IPS-18c (cell line): ENCODE results near the gene CLK4.

Source experiments
- H3K4me3 ChIP-seq: 2 replicates; pipeline ENCODE4 v1.7.0; 2013; ENCODE audit warnings: low read depth, mild to moderate bottlenecking, low read length, moderate library complexity; ENCODE audit not compliant: insufficient read depth
- H3K9me3 ChIP-seq: one replicate; pipeline ENCODE4 v1.6.1; 2013; ENCODE audit warnings: mild to moderate bottlenecking, low read length, moderate library complexity; ENCODE audit not compliant: control insufficient read depth, insufficient read depth

The CLK4 gene

GRCh38 chr5:178642351-178642909, 15.6 kb upstream of the CLK4 start:
- Histone ChIP-seq H3K9me3 (peaks cover 2% of the 10 kb centered on the region), H3K4me3 (no peak overlapping the region)

- H3K4me3 ChIP-seq: no peak overlapping the region
- peaks cover 2% of the 10 kb centered on the region for H3K9me3 ChIP-seq
These were observed 14.9 kb upstream of the CLK4 start for GRCh38 chr5:178641711-178642110.

GRCh38 chr5:178640331-178641045, 13.6 kb upstream of the CLK4 start:
- peaks cover 2% of the 10 kb centered on the region for H3K9me3 ChIP-seq
- no peak overlapping the region; the same call in 1 of the 2 replicates for H3K4me3 ChIP-seq

- Histone ChIP-seq H3K4me3 (no peak overlapping the region), H3K9me3 (peaks cover 2% of the 10 kb centered on the region)
These were observed 10.7 kb upstream of the CLK4 start for GRCh38 chr5:178637356-178638074.

DNA sequence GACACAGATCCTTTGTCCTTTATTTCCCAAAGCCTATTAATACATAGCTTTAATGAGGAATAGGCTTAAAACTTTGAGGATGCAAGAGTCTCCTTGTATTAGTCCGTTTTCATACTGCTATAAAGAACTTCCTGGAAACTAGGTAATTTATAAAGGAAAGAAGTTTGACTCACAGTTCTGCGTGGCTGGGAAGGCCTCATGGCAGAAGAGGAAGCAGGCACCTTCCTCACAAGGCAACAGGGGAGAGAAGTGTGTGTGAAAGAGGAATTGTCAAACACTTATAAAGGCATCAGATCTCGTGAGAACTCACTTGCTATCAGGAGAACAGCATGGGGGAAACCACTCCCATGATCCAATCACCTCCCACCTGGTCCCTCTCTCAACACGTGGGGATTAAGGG, 5.4 kb upstream of the CLK4 start:
- no peaks in the 10 kb centered on the region for H3K9me3 ChIP-seq

DNA sequence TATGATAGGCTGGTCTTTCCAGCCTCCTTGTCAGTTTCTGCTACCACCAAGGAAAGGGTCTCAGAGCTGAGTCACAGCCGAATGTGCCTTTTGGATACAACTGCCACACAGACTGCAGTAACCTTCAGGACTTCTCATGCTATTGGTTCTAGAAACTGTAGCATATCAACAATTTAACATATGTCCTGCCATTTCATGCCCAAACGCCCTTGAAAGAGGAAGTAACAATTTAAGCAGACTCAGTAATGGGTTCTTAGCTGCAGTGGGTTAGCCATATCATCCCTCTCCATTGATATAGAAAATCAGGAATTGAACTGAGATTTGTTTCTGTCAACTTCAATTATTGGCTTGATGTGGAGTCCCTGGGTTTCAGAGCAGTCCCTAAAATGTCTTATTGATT, 4.1 kb upstream of the CLK4 start:
- Histone ChIP-seq H3K9me3 (no peaks in the 10 kb centered on the region), H3K4me3 (no peak overlapping the region)

More for the DNA sequence above, 5.4 kb upstream of the CLK4 start:
- no peak overlapping the region for H3K4me3 ChIP-seq

GRCh38 chr5:178630475-178630930, 3.7 kb upstream of the CLK4 start:
- Histone ChIP-seq H3K4me3 (no peak overlapping the region), H3K9me3 (no peaks in the 10 kb centered on the region)

GRCh38 chr5:178627259-178627598, 379 bp upstream of the CLK4 start:
- Histone ChIP-seq H3K9me3 (no peaks in the 10 kb centered on the region), H3K4me3 (peak overlapping the region; percentile 53)

- peak overlapping the region; percentile 98 for H3K4me3 ChIP-seq
- no peaks in the 10 kb centered on the region for H3K9me3 ChIP-seq
These were observed 969 bp downstream of the CLK4 start for GRCh38 chr5:178625679-178626483.

- no peaks in the 10 kb centered on the region for H3K9me3 ChIP-seq
- H3K4me3 ChIP-seq: peak overlapping the region; percentile 98
These were observed 2.0 kb downstream of the CLK4 start for GRCh38 chr5:178624631-178625546.

GRCh38 chr5:178622679-178623247, 4.1 kb downstream of the CLK4 start:
- H3K9me3 ChIP-seq: no peaks in the 10 kb centered on the region
- H3K4me3 ChIP-seq: no peak overlapping the region

GRCh38 chr5:178619390-178619789, 7.5 kb downstream of the CLK4 start:
- no peaks in the 10 kb centered on the region for H3K9me3 ChIP-seq
- no peak overlapping the region for H3K4me3 ChIP-seq

DNA sequence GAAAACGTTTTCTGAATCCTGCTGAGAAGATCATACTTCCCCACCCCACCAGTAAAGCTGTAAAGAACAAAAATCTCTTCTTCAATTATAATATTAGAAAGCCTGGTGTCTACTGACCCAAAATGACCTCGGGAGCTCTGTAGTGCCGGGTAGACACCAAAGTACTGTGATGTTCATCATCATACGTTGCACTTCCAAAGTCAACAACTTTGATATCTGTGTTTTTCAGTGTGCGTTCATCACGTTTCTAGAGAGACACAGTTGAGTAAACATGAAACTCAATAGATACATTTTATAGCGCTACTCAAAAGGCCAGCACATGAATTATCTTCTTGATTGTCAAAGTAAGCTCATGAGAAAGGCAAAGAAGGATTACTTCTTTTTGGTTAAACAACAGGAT, 14.6 kb downstream of the CLK4 start:
- Histone ChIP-seq H3K4me3 (no peak overlapping the region), H3K9me3 (no peaks in the 10 kb centered on the region)

GRCh38 chr5:178606269-178606668, 20.6 kb downstream of the CLK4 start:
- H3K9me3 ChIP-seq: peaks cover 2% of the 10 kb centered on the region
- no peak overlapping the region for H3K4me3 ChIP-seq

- Histone ChIP-seq H3K4me3 (no peak overlapping the region), H3K9me3 (peaks cover 2% of the 10 kb centered on the region)
These were observed 21.1 kb downstream of the CLK4 start for GRCh38 chr5:178605788-178606187.

DNA sequence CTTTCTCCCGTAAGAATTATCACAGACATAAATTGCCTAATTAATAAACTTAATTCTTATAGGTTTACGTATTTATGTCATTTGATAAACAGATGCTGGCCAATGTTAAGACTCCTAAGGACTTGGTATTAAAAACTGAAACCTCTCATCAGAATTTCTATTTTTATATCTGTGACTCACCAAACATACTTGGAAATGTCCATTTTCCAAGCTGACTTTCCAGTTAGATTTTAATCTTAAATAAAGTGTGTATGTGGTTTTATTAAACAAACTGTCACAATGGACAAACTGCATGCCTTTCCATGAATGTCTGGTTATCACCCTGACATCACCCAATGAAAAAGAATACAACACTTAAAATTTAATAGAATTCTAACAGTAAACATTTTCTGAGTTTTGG, 24.1 kb downstream of the CLK4 start:
- H3K4me3 ChIP-seq: no peak overlapping the region

More for the DNA sequence above, 24.1 kb downstream of the CLK4 start:
- peaks cover 2% of the 10 kb centered on the region for H3K9me3 ChIP-seq
